Measurements from ENCODE around the gene HES4.

The HES4 gene

DNA sequence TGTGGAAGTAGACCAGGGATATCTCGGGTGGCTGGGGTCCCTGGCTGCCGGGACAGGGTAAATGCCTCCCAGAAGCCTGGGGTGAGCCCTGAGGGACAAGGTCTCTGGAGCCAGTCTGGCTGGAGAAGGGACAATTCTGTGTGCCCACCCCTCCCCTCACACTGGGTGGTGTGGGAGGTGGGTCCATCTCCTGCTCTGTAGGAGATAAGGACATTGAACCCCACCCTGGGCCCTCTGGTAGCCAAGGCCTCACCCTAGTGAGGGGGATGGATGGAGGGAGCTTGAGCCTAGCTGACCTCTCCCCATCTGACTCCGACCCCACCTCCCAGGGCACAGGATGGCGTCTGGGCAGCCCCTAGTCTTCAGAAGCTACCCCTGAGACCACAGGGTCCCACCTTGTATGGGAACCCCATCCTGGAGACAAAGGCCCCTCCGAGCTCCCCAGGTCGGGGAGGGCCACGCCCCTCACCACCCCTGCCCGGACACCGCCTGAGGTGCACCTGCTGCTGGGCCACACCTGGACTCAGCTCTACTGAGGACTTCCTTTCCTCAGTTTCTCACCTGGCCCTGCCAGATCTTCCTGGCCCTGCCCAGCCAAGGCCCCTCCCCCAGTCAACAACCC lies 24.4 kb upstream of the HES4 start:
- ChIA-PET CTCF (interaction anchor here (0.8 to 2.1 kb wide), 3 partner anchors 15 to 22 kb away, joined by 3 to 16 read pairs (median 8); no protein-coding TSS in a partner anchor), POLR2A (ENCODE audit: low non-redundant PET) (no interaction called here)
- H3K27ac ChIP-seq, result peak overlapping the region; percentile 98
- no peak for TF ChIP-seq CTCF (conservative IDR thresholded peaks at IDR 0.05; ENCODE audit: low read depth)
- DNase-seq (ENCODE audit: low spot score), result no peak

DNA sequence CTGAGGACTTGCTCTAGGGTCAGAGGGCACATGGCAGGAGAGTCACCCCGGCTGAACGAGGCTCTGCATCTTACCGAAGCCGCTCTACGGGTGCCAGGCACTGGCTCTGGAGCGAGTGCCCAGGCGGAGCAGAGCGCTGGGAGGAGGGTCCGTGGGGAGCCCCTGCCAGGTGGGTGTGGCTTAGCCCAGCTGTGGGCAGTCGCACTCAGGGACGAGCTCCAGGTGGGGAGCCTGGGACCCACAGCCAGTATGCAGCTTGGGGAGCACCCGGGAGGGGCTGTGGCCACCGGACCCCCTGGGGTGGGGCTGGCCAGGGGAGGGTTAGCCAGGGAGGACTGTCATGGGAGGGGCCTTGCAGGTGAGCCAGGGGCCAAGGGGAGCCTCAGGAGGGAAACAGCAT lies 23.8 kb upstream of the HES4 start:
- no peak for TF ChIP-seq CTCF (conservative IDR thresholded peaks at IDR 0.05; ENCODE audit: low read depth)
- ChIA-PET POLR2A (ENCODE audit: low non-redundant PET) (no interaction called here), CTCF (interaction anchor here (0.8 to 2.1 kb wide), 2 partner anchors 16 to 22 kb away, joined by 3 to 16 read pairs; no protein-coding TSS in a partner anchor)

DNA sequence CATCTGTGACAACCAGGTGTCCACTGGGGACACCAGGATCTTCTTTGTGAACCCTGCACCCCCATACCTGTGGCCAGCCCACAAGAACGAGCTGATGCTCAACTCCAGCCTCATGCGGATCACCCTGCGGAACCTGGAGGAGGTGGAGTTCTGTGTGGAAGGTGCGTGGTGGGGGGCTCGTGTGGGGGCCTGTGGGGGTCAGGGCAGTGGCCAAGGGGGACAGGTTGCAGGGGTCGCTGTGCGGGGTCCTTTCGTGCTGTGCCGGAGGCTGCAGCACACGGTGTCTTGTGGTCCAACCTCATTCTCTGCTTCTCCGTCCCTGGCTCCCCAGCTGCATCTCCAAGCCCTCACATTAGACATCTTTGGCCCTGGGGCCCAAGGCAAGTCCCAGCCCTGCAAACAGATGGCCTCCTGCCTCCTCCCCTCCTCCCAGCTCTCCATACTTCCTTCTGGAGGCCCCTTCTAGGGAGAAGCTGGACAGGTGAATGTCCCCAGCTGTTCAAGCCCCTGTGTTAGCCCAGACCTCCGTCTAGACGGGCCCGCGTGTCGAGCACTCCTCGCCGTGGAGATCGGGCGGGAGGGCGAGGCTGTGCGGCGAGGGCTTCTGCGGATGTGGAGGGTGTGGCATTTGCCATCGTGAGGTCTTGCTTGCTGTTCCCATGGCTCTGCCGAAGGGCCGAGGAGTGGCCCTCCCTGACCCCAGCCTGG lies 22.6 kb upstream of the HES4 start:
- CTCF ChIA-PET, result interaction anchor here (1.0 to 1.4 kb wide), 2 partner anchors 21 to 41 kb away, joined by 4 read pairs; no protein-coding TSS in a partner anchor
- TF ChIP-seq CTCF (conservative IDR thresholded peaks at IDR 0.05; ENCODE audit: low read depth), result no peak
- peak overlapping the region; percentile 98 for H3K27ac ChIP-seq
- POLR2A ChIA-PET (ENCODE audit: low non-redundant PET), result no interaction called here
- no peak for DNase-seq (ENCODE audit: low spot score)

More for the DNA sequence above, 23.8 kb upstream of the HES4 start:
- no peak for DNase-seq (ENCODE audit: low spot score)
- H3K27ac ChIP-seq, result peak overlapping the region; percentile 98

DNA sequence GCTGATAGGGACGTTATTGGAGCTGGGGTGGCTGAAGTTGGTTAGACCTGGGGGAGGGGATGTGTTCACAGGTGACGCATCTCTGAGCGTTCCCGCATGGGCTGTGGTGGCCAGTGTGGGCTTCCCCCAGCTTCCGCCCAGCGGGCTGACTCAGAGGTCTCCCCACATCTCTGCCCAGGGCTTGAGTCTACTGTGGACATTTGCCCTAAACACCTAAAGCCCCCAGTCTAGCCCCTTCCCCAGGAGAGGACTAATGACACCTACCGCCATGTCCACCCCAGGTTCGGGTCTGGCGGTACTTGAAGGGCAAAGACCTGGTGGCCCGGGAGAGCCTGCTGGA lies 22.0 kb upstream of the HES4 start:
- DNase-seq (ENCODE audit: low spot score), result peak; percentile 67
- CTCF ChIA-PET, result no interaction called here
- TF ChIP-seq CTCF (conservative IDR thresholded peaks at IDR 0.05; ENCODE audit: low read depth), result no peak
- POLR2A ChIA-PET (ENCODE audit: low non-redundant PET), result interaction anchor here (1.4 kb wide), 1 partner anchor 10 kb away, joined by 4 read pairs; no protein-coding TSS in a partner anchor
- H3K27ac ChIP-seq, result peak overlapping the region; percentile 98

DNA sequence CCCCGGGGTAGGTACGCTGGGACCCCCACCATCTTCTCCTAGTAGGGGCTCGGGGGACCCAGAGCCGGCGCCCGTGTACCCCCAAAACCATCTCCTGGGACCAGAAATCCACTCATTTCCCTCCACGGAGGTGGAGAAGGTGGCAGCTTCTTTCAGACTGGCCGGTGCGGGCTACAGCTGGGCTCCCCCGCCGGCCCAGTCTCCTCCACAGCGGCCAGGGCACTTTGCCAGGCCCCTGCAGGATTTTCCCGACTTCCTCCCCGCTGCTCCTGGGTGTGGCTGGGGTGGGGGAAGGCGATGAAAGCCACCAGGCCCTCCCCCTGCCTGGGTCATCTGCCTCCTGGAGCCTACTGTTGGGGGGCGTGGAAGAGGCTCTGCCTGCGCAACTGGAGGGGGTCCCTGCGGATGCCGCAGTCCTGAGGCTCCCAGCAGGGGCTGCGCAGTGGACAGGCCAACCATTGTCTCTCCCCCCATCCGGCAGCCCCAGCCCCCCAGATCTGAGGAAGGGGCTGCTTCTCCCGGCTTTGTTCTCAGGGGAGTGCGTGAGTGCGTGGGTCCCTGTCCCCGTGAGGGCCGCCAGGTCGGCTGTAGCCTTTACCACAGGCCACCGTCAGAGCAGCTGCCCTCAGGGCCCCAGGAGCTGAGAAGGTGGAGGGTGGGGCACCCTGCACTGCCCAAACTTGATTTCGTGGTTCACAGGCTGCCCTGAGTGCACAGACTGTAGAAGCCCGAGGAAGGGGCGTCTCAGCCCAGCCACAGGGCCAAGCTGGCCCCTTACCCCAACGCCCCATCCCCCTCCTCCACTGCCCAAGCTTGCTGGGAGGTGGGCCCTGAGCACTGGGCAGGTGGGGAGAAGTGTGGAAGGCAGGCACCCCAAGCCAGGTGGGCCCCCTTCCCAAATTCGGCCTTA lies 21.4 kb upstream of the HES4 start:
- ChIA-PET POLR2A (ENCODE audit: low non-redundant PET) (interaction anchor here (0.6 to 1.4 kb wide), 2 partner anchors 11 to 31 kb away, joined by 3 to 4 read pairs; no protein-coding TSS in a partner anchor), CTCF (interaction anchor here (0.6 kb wide), 1 partner anchor 15 kb away, joined by 4 read pairs; no protein-coding TSS in a partner anchor)
- TF ChIP-seq CTCF (conservative IDR thresholded peaks at IDR 0.05; ENCODE audit: low read depth), result no peak
- H3K27ac ChIP-seq, result peak overlapping the region; percentile 98
- DNase-seq (ENCODE audit: low spot score), result peak; percentile 51
